WTC11 (cell line): Measurements from ENCODE around the gene CACYBP. TPM values are rescaled to one million over a fixed set of nuclear protein-coding genes. Genes with fewer than 3 reads are reported as not detected.

Experiments used
- ATAC-seq: fragments of 200-7000 bp; cut with Tn5 transposase; 2 replicates; pipeline ENCODE4 v1.10.0; 2021; ENCODE audit warnings: mild to moderate bottlenecking, moderate library complexity
- CTCF ChIA-PET: fragments of 300-600 bp; sonication (Branson Sonifier 250); formaldehyde crosslinking; loops from one replicate; lab custom pipeline; 2021; ENCODE audit warnings: antibody characterized with exemption; lab: Charles Lee
- POLR2A ChIA-PET: fragments of 350-600 bp; sonication (Branson Sonifier 250); formaldehyde crosslinking; loops from one replicate; lab custom pipeline; 2021; ENCODE audit warnings: antibody characterized with exemption; lab: Charles Lee
- DNase-seq: peaks from one replicate; pipeline ENCODE4 v3.0.0; 2021; ENCODE audit warnings: low spot score
- H3K27ac Mint-ChIP-seq: 2 replicates; pipeline ENCODE4 v1.8.0; 2021; ENCODE audit warnings: mixed read lengths
- H3K27me3 Mint-ChIP-seq: 2 replicates; pipeline ENCODE4 v1.8.0; 2021; ENCODE audit warnings: low read depth, mild to moderate bottlenecking, moderate library complexity, mixed read lengths
- H3K36me3 Mint-ChIP-seq: 2 replicates; pipeline ENCODE4 v1.8.0; 2021; ENCODE audit warnings: mixed read lengths
- H3K4me1 Mint-ChIP-seq: 2 replicates; pipeline ENCODE4 v1.8.0; 2022; ENCODE audit warnings: mixed read lengths
- H3K4me3 Mint-ChIP-seq: 2 replicates; pipeline ENCODE4 v1.8.0; 2021; ENCODE audit warnings: mild to moderate bottlenecking, moderate library complexity, mixed read lengths
- H3K9me3 Mint-ChIP-seq: 2 replicates; pipeline ENCODE4 v1.8.0; 2021; ENCODE audit warnings: mixed read lengths
- E2F4 ChIP-seq: sonication (generic); formaldehyde crosslinking; IDR thresholded peaks from 2 replicates; pipeline ENCODE4 v1.8.1; 2022; ENCODE audit warnings: low read depth, mild to moderate bottlenecking, moderate library complexity, missing genetic modification reagents, borderline replicate concordance
- EMX1 ChIP-seq: fragments of 250-450 bp; sonication (Bioruptor Pico); IDR thresholded peaks from 2 replicates; pipeline ENCODE4 v1.8.0; 2021; ENCODE audit warnings: mild to moderate bottlenecking
- FOXP4 ChIP-seq: sonication (generic); formaldehyde crosslinking; IDR thresholded peaks from 2 replicates; pipeline ENCODE4 v1.8.0; 2022; ENCODE audit warnings: mild to moderate bottlenecking, missing genetic modification reagents
- GTF2I ChIP-seq: fragments of 250-450 bp; sonication (Bioruptor Pico); conservative IDR thresholded peaks from 2 replicates; pipeline ENCODE4 v1.4.0; 2021; ENCODE audit warnings: mild to moderate bottlenecking
- PRDM15 ChIP-seq: sonication (generic); formaldehyde crosslinking; IDR thresholded peaks from 2 replicates; pipeline ENCODE4 v1.8.0; 2022; ENCODE audit warnings: missing genetic modification reagents
- SMAD4 ChIP-seq: sonication (generic); formaldehyde crosslinking; IDR thresholded peaks from 2 replicates; pipeline ENCODE4 v1.8.0; 2022; ENCODE audit warnings: mild to moderate bottlenecking, missing genetic modification reagents
- TCF7 ChIP-seq: sonication (generic); formaldehyde crosslinking; IDR thresholded peaks from 2 replicates; pipeline ENCODE4 v1.8.0; 2022; ENCODE audit warnings: mild to moderate bottlenecking, low read depth, missing genetic modification reagents, moderate library complexity
- TEAD1 ChIP-seq: sonication (generic); formaldehyde crosslinking; IDR thresholded peaks from 2 replicates; pipeline ENCODE4 v1.8.0; 2022; ENCODE audit warnings: mild to moderate bottlenecking, missing genetic modification reagents
- TP53 ChIP-seq: sonication (generic); formaldehyde crosslinking; IDR thresholded peaks from 2 replicates; pipeline ENCODE4 v1.8.1; 2023; ENCODE audit warnings: mild to moderate bottlenecking, missing genetic modification reagents
- ZNF219 ChIP-seq: sonication (generic); formaldehyde crosslinking; IDR thresholded peaks from 2 replicates; pipeline ENCODE4 v1.8.0; 2023; ENCODE audit warnings: missing genetic modification reagents, mild to moderate bottlenecking, borderline replicate concordance
- ZNF263 ChIP-seq: sonication (generic); formaldehyde crosslinking; IDR thresholded peaks from 2 replicates; pipeline ENCODE4 v1.8.1; 2022; ENCODE audit warnings: low read depth, mild to moderate bottlenecking, moderate library complexity, missing genetic modification reagents
- ZNF671 ChIP-seq: fragments of 250-450 bp; sonication (Bioruptor Pico); IDR thresholded peaks from 2 replicates; pipeline ENCODE4 v1.8.0; 2021; ENCODE audit warnings: mild to moderate bottlenecking
- ZSCAN18 ChIP-seq: fragments of 250-450 bp; sonication (Bioruptor Pico); IDR thresholded peaks from 2 replicates; pipeline ENCODE4 v2.1.2; 2022; ENCODE audit warnings: mild to moderate bottlenecking, moderate library complexity
- total RNA-seq: library from RNA; stranded (reverse); gene quantifications from 3 replicates; pipeline ENCODE4 v1.2.3, GENCODE V29; 2021

Gene CACYBP
- total RNA-seq, 1 experiment from 2014 or later = 211 TPM

- no peaks in the 10 kb centered on the region for H3K27me3 Mint-ChIP-seq
- no peak overlapping the region for H3K4me3 Mint-ChIP-seq
- ChIA-PET POLR2A (no interaction called here), CTCF (interaction anchor here (1.4 kb wide), 1 partner anchor 14 kb away, joined by 5 read pairs; no protein-coding TSS in a partner anchor)
- no peaks in the 10 kb centered on the region for H3K9me3 Mint-ChIP-seq
- no peak for DNase-seq
- H3K27ac Mint-ChIP-seq = no peak overlapping the region
- TF ChIP-seq ZNF671 (CRISPR knock-in tag) = no peak
- TF ChIP-seq, all 79 proteins: peak for 0
- no peak for ATAC-seq
- peaks cover 79% of the 10 kb centered on the region for H3K36me3 Mint-ChIP-seq
- H3K4me1 Mint-ChIP-seq = no peaks in the 10 kb centered on the region
Observed at GRCh38 chr1:174984952-174985351, 14.8 kb upstream of the CACYBP start.

- Mint-ChIP-seq H3K4me3 (no peak overlapping the region), H3K27ac (no peak overlapping the region), H3K4me1 (no peaks in the 10 kb centered on the region), H3K9me3 (no peaks in the 10 kb centered on the region), H3K27me3 (no peaks in the 10 kb centered on the region), H3K36me3 (peaks cover 57% of the 10 kb centered on the region)
- ChIA-PET POLR2A (no interaction called here), CTCF (no interaction called here)
- ATAC-seq (no peak), DNase-seq (no peak)
- no peak for TF ChIP-seq SMAD4 (CRISPR knock-in tag)
- no peak for TF ChIP-seq TCF7 (CRISPR knock-in tag)
- TF ChIP-seq PRDM15 (CRISPR knock-in tag) = no peak
- TF ChIP-seq ZNF219 (CRISPR knock-in tag) = no peak
- no peak for TF ChIP-seq ZSCAN18 (CRISPR knock-in tag)
- TF ChIP-seq FOXP4 (CRISPR knock-in tag) = no peak
- TF ChIP-seq ZNF671 (CRISPR knock-in tag) = no peak
- no peak for TF ChIP-seq TEAD1
- no peak for TF ChIP-seq ZNF263 (CRISPR knock-in tag)
- no peak for TF ChIP-seq GTF2I
Observed at GRCh38 chr1:174988539-174988938, 11.2 kb upstream of the CACYBP start.

- ATAC-seq (no peak), DNase-seq (no peak)
- Mint-ChIP-seq H3K4me3 (no peak overlapping the region), H3K27me3 (no peaks in the 10 kb centered on the region), H3K36me3 (peaks cover 56% of the 10 kb centered on the region), H3K9me3 (no peaks in the 10 kb centered on the region), H3K27ac (no peak overlapping the region), H3K4me1 (no peaks in the 10 kb centered on the region)
- no peak for TF ChIP-seq EMX1 (CRISPR knock-in tag)
- ChIA-PET CTCF (no interaction called here), POLR2A (no interaction called here)
Observed at GRCh38 chr1:174988986-174989385, 10.8 kb upstream of the CACYBP start.

GRCh38 chr1:174989536-174990220 lies 10.1 kb upstream of the CACYBP start:
- no peaks in the 10 kb centered on the region for H3K4me1 Mint-ChIP-seq
- ChIA-PET CTCF (no interaction called here), POLR2A (no interaction called here)
- no peak for ATAC-seq
- no peaks in the 10 kb centered on the region for H3K9me3 Mint-ChIP-seq
- TF ChIP-seq TP53 (CRISPR knock-in tag) (no peak), E2F4 (CRISPR knock-in tag) (no peak)
- no peaks in the 10 kb centered on the region for H3K27me3 Mint-ChIP-seq
- H3K36me3 Mint-ChIP-seq = peaks cover 52% of the 10 kb centered on the region
- no peak for DNase-seq
- no peak overlapping the region for H3K27ac Mint-ChIP-seq
- H3K4me3 Mint-ChIP-seq = no peak overlapping the region
